ENCODE data around the gene DOCK3.
"Not testable (repeated sequence)": the region's sequence is repeated elsewhere in the genome, so short reads cannot be mapped to it uniquely, and the experiment has no call there.

DNA sequence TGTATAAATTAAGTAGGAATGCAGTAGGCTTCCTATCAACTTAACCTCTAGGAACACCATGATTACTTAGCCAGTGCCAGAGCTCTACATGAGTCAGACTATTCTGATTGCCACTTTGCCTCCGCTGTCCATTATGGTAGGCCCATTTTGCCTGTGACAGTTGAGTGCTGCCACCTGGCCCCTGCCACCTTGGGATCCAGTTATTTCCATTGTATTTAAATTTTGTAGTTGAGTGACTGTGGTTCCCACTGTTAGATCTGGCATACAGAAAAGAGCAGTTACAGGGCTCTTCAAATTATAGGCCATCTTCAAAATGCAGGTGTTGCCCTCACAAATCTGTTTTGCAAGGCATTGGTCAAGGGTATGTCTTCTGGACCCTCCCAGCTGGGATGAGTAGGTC lies 456.9 kb downstream of the DOCK3 start:
- TF ChIP-seq, protein P1, sequence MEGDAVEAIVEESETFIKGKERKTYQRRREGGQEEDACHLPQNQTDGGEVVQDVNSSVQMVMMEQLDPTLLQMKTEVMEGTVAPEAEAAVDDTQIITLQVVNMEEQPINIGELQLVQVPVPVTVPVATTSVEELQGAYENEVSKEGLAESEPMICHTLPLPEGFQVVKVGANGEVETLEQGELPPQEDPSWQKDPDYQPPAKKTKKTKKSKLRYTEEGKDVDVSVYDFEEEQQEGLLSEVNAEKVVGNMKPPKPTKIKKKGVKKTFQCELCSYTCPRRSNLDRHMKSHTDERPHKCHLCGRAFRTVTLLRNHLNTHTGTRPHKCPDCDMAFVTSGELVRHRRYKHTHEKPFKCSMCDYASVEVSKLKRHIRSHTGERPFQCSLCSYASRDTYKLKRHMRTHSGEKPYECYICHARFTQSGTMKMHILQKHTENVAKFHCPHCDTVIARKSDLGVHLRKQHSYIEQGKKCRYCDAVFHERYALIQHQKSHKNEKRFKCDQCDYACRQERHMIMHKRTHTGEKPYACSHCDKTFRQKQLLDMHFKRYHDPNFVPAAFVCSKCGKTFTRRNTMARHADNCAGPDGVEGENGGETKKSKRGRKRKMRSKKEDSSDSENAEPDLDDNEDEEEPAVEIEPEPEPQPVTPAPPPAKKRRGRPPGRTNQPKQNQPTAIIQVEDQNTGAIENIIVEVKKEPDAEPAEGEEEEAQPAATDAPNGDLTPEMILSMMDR (IDR thresholded peaks at IDR 0.05; ENCODE audit: extremely low read depth in 1 of 2, insufficient read depth in 1 of 2, low read depth in 1 of 2, low read length in 2 of 2): not testable (repeated sequence)
- not testable (repeated sequence) for TF ChIP-seq POLR2A (IDR thresholded peaks at IDR 0.05; ENCODE audit: low read depth, low read length); POLR2AphosphoS5 (IDR thresholded peaks at IDR 0.05; ENCODE audit: insufficient read depth, low read depth, low read length); EZH2 (IDR thresholded peaks at IDR 0.05; ENCODE audit: borderline replicate concordance, low read depth, low read length, severe bottlenecking); JUN (IDR thresholded peaks at IDR 0.05; ENCODE audit: borderline replicate concordance, insufficient read depth, insufficient read length, low read depth)

Data from endothelial cell of umbilical vein (primary cell).